HCT116 (cell line): ENCODE data around the gene DNAJC9. TPM values are rescaled to one million over a fixed set of nuclear protein-coding genes. Genes with fewer than 3 reads are reported as not detected.
A peak's percentile ranks its signal among the peaks of the same experiment; 100 is the strongest.
"Not testable (repeated sequence)": the region's sequence is repeated elsewhere in the genome, so short reads cannot be mapped to it uniquely, and the experiment has no call there.

Experiments used
- ATAC-seq: fragments of 200-7000 bp; cut with Tn5 transposase; 2 replicates; pipeline ENCODE4 v1.9.1; 2020; ENCODE audit warnings: mild to moderate bottlenecking, moderate library complexity
- BruUV-seq: library from RNA; stranded (reverse); fragments of 400-500 nt; replicated peaks from 2 replicates; lab custom pipeline; 2021; lab: Mats Ljungman, UMichigan
- CTCF ChIA-PET: fragments of 300-600 bp; sonication (Branson Sonifier 250); formaldehyde crosslinking; loops from one replicate; lab custom pipeline; 2021; ENCODE audit warnings: antibody characterized with exemption; lab: Charles Lee
- POLR2A ChIA-PET: fragments of 300-600, 350-600 bp; sonication (Branson Sonifier 250); formaldehyde crosslinking; loops from one replicate; lab custom pipeline; 2021; ENCODE audit warnings: antibody characterized with exemption; lab: Charles Lee
- RAD21 ChIA-PET, 2 experiments: fragments of 300-600 bp; sonication (Branson Sonifier 250); formaldehyde crosslinking; loops; one replicate each; lab custom pipeline; 2023; ENCODE audit warnings: low total read pairs in 2 of 2; ENCODE audit not compliant: uncharacterized antibody in 2 of 2, unreplicated experiment in 2 of 2, low non-redundant PET in 1 of 2; lab: Charles Lee
- DNase-seq: peaks from one replicate; pipeline ENCODE4 v3.0.0-alpha.2; 2010; ENCODE audit warnings: low read depth, low spot score
- H2AFZ ChIP-seq: fragments of 200-600 bp; shearing (Covaris generic), sonication (generic); 2 replicates; pipeline ENCODE4 v1.6.1; 2017; ENCODE audit warnings: low read depth, mixed run types, mixed read lengths, antibody characterized with exemption, low read length; ENCODE audit not compliant: poor library complexity, severe bottlenecking
- H3K27ac ChIP-seq: 2 replicates; pipeline ENCODE4 v1.5.1; 2012; ENCODE audit warnings: low read depth, low read length
- H3K27me3 ChIP-seq: fragments of 200-600 bp; sonication (generic); 2 replicates; pipeline ENCODE4 v1.6.1; 2016; ENCODE audit warnings: mixed run types, low read length, mixed read lengths; ENCODE audit not compliant: insufficient read depth
- H3K36me3 ChIP-seq, 2 experiments: fragments of 200-500 bp in 1 of 2; fragments of 200-600 bp in 1 of 2; sonication (Bioruptor generic) in 1 of 2; sonication (generic) in 1 of 2; 2 replicates each; pipeline versions ENCODE4 v1.5.1 to v1.6.1; 2014 to 2016; ENCODE audit warnings: low read length in 2 of 2, inconsistent platforms in 1 of 2, mixed read lengths in 1 of 2, mixed run types in 1 of 2; ENCODE audit not compliant: insufficient read depth in 2 of 2, control insufficient read depth in 1 of 2
- H3K4me1 ChIP-seq, 2 experiments: fragments of 200-600 bp in 1 of 2; sonication (generic) in 1 of 2; 2 replicates each; pipeline versions ENCODE4 v1.5.1 to v1.6.1; 2012 to 2017; ENCODE audit warnings: low read length in 2 of 2, inconsistent platforms in 1 of 2, mild to moderate bottlenecking in 1 of 2, mixed read lengths in 1 of 2, mixed run types in 1 of 2, moderate library complexity in 1 of 2; ENCODE audit not compliant: insufficient read depth in 2 of 2, control insufficient read depth in 1 of 2
- H3K4me2 ChIP-seq: fragments of 200-600 bp; sonication (generic); 2 replicates; pipeline ENCODE4 v1.6.1; 2017; ENCODE audit warnings: mixed run types, low read length, mixed read lengths
- H3K4me3 ChIP-seq, 2 experiments: fragments of 200-600 bp in 1 of 2; sonication (generic) in 1 of 2; replicated peaks in 1 of 2; 2 replicates each; pipeline ENCODE4 v1.5.1; 2011 to 2016; ENCODE audit warnings: low read length in 2 of 2, control low read depth in 1 of 2, low read depth in 1 of 2, mild to moderate bottlenecking in 1 of 2, mixed read lengths in 1 of 2, mixed run types in 1 of 2
- H3K79me2 ChIP-seq: fragments of 200-600 bp; sonication (generic); 2 replicates; pipeline ENCODE4 v1.6.1; 2017; ENCODE audit warnings: mild to moderate bottlenecking, mixed run types, low read length, moderate library complexity, mixed read lengths; ENCODE audit not compliant: insufficient read depth
- H3K9ac ChIP-seq: fragments of 200-600 bp; sonication (generic); 2 replicates; pipeline ENCODE4 v1.6.1; 2016; ENCODE audit warnings: low read length, mixed read lengths
- H3K9me2 ChIP-seq: fragments of 200-600 bp; sonication (generic), shearing (Covaris generic); 2 replicates; pipeline ENCODE4 v1.6.1; 2017; ENCODE audit warnings: mixed run types, mild to moderate bottlenecking, moderate library complexity; ENCODE audit not compliant: insufficient read depth
- H3K9me3 ChIP-seq, 2 experiments: fragments of 200-500 bp in 1 of 2; fragments of 200-600 bp in 1 of 2; sonication (Bioruptor generic) in 1 of 2; sonication (generic) in 1 of 2; 2 replicates each; pipeline ENCODE4 v1.6.1; 2014 to 2017; ENCODE audit warnings: low read length in 2 of 2, mixed read lengths in 2 of 2, inconsistent platforms in 1 of 2, low read depth in 1 of 2, mild to moderate bottlenecking in 1 of 2, mixed run types in 1 of 2, moderate library complexity in 1 of 2; ENCODE audit not compliant: control insufficient read depth in 1 of 2, insufficient read depth in 1 of 2
- H4K20me1 ChIP-seq: fragments of 200-600 bp; sonication (generic), shearing (Covaris generic); 2 replicates; pipeline ENCODE4 v1.6.1; 2017; ENCODE audit warnings: mixed run types, mild to moderate bottlenecking, moderate library complexity; ENCODE audit not compliant: insufficient read depth
- EGR1 ChIP-seq: IDR thresholded peaks from 2 replicates; pipeline ENCODE4 v1.6.1; 2012; ENCODE audit warnings: low read depth
- JUND ChIP-seq: IDR thresholded peaks from 2 replicates; pipeline ENCODE4 v1.6.1; 2012
- RAD21 ChIP-seq: IDR thresholded peaks from 2 replicates; pipeline ENCODE4 v1.6.1; 2012; ENCODE audit warnings: low read depth, mild to moderate bottlenecking
- ZFX ChIP-seq: fragments of 450-650 bp; IDR thresholded peaks from 2 replicates; pipeline ENCODE4 v1.6.1; 2017
- intact Hi-C: fragments of 100-400 bp; cut with micrococcal nuclease; formaldehyde crosslinking; loops from 2 replicates; pipeline ENCODE4 v1.10.0; 2022
- total RNA-seq: library from RNA; stranded (reverse); gene quantifications from one replicate; pipeline ENCODE4 v1.2.1, GENCODE V29; 2021; ENCODE audit not compliant: unreplicated experiment
- TF ChIP-seq, protein P1 (sequence below), 3 experiments: fragments of 200-600 bp in 1 of 3; sonication (generic) in 1 of 3; IDR thresholded peaks in 2 of 3; conservative IDR thresholded peaks in 1 of 3; 2 replicates each; pipeline ENCODE4 v1.5.1; 2012 to 2017; ENCODE audit warnings: low read depth in 2 of 3, low read length in 2 of 3, antibody characterized with exemption in 1 of 3, borderline replicate concordance in 1 of 3, control low read depth in 1 of 3, mild to moderate bottlenecking in 1 of 3, mixed read lengths in 1 of 3, mixed run types in 1 of 3, moderate library complexity in 1 of 3; ENCODE audit not compliant: insufficient read depth in 1 of 3

Gene DNAJC9
- total RNA-seq, 1 experiment from 2014 or later = 40.3 TPM

DNA sequence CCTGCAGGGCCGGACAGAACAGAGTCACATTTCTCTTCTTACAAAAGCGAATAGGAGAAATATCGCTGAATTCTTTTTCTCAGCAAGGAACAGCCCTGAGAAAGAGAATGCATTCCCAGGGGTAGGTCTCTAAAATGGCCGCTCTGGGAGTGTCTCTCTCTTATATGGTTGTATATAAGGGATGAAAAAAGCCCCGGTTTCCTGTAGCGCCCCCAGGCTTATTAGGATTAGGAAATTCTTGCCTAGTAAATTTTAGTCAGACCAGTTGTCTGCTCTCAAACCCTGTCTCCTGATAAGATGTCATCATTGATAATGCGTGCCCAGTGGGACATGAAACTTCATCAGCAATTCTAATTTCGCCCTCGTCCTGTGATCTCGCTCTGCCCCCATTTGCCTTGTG is 11.6 kb upstream of the DNAJC9 start:
- H3K9ac ChIP-seq, ATAC-seq, H2AFZ ChIP-seq, H3K4me3 ChIP-seq, H4K20me1 ChIP-seq, H3K9me2 ChIP-seq, CTCF ChIA-PET, H3K4me2 ChIP-seq, intact Hi-C loops, DNase-seq, RAD21 ChIA-PET, H3K36me3 ChIP-seq, H3K27me3 ChIP-seq, H3K27ac ChIP-seq, BruUV-seq, POLR2A ChIA-PET, H3K79me2 ChIP-seq, H3K9me3 ChIP-seq: not testable (repeated sequence)
- H3K4me1 ChIP-seq = peaks cover 14 to 28% of the 10 kb centered on the region in 2 experiments

DNA sequence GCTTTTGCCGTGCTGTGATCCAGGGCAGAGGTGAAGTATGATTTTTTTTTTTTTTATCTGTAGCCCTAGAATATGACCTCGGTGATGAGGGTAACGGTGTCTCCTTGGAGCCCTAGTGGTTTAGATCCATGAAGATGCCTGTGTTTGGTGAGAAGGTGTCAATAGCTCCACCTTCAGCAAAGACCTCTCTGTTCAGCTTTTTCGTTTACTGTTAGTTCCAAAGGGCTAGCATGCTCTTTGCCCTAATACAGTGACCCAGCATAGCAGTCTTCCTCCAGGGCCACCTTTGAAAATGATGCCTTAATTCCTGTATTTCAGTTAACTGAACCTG is 6.1 kb upstream of the DNAJC9 start:
- intact Hi-C loops = no loop called here
- peak; percentile 35 for ATAC-seq
- Histone ChIP-seq H4K20me1 (no peaks in the 10 kb centered on the region), H3K9ac (peak overlapping the region; percentile 94), H2AFZ (no peak overlapping the region), H3K27me3 (no peaks in the 10 kb centered on the region), H3K36me3 (peaks cover 2 to 17% of the 10 kb centered on the region in 2 experiments), H3K4me1 (peaks cover 15 to 34% of the 10 kb centered on the region in 2 experiments), H3K4me2 (peak overlapping the region; percentile 88), H3K79me2 (peaks cover 54% of the 10 kb centered on the region), H3K4me3 (peak overlapping the region; percentile 83 to 100), H3K9me3 (no peaks in the 10 kb centered on the region), H3K9me2 (no peaks in the 10 kb centered on the region), H3K27ac (peak overlapping the region; percentile 69)
- POLR2A ChIA-PET = interaction anchor here (0.6 to 3.5 kb wide), 4 partner anchors 8 to 30 kb away, joined by 3 to 16 read pairs (median 8); no protein-coding TSS in a partner anchor
- RAD21 ChIA-PET = no interaction called here
- no TSS peak for BruUV-seq
- CTCF ChIA-PET = interaction anchor here (1.4 kb wide), 1 partner anchor 10 kb away, joined by 3 read pairs; no protein-coding TSS in a partner anchor
- DNase-seq = no peak
- TF ChIP-seq RAD21 (no peak), ZFX (no peak), EGR1 (0 out of 2 replicates have a peak, but pooled peaks have one; percentile 6), JUND (no peak)
- TF ChIP-seq, protein P1, sequence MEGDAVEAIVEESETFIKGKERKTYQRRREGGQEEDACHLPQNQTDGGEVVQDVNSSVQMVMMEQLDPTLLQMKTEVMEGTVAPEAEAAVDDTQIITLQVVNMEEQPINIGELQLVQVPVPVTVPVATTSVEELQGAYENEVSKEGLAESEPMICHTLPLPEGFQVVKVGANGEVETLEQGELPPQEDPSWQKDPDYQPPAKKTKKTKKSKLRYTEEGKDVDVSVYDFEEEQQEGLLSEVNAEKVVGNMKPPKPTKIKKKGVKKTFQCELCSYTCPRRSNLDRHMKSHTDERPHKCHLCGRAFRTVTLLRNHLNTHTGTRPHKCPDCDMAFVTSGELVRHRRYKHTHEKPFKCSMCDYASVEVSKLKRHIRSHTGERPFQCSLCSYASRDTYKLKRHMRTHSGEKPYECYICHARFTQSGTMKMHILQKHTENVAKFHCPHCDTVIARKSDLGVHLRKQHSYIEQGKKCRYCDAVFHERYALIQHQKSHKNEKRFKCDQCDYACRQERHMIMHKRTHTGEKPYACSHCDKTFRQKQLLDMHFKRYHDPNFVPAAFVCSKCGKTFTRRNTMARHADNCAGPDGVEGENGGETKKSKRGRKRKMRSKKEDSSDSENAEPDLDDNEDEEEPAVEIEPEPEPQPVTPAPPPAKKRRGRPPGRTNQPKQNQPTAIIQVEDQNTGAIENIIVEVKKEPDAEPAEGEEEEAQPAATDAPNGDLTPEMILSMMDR (IDR thresholded peaks at IDR 0.05 in 2 of 3, conservative IDR thresholded peaks at IDR 0.05 in 1 of 3; ENCODE audit: borderline replicate concordance in 1 of 3, insufficient read depth in 1 of 3, low read depth in 2 of 3, low read length in 2 of 3) = peak in 2 of 3 experiments; percentile 3 to 18; a peak in 1 of 6 replicates
